HUES48 (cell line): ENCODE data around the gene HASPIN.
"Not testable (repeated sequence)": the region's sequence is repeated elsewhere in the genome, so short reads cannot be mapped to it uniquely, and the experiment has no call there.

ENCODE experiments used
- H3K27ac ChIP-seq: one replicate; pipeline ENCODE4 v1.7.0; 2013; ENCODE audit warnings: low read depth, low read length, inconsistent platforms
- H3K27me3 ChIP-seq: 2 replicates; pipeline ENCODE4 v1.6.1; 2013; ENCODE audit warnings: mild to moderate bottlenecking, low read length; ENCODE audit not compliant: control insufficient read depth, insufficient read depth
- H3K36me3 ChIP-seq: 2 replicates; pipeline ENCODE4 v1.6.1; 2013; ENCODE audit warnings: low read length; ENCODE audit not compliant: control insufficient read depth, insufficient read depth
- H3K4me1 ChIP-seq: 2 replicates; pipeline ENCODE4 v1.6.1; 2013; ENCODE audit warnings: mild to moderate bottlenecking, low read length; ENCODE audit not compliant: control insufficient read depth, insufficient read depth
- H3K4me3 ChIP-seq: 2 replicates; pipeline ENCODE4 v1.5.1; 2013; ENCODE audit warnings: mild to moderate bottlenecking, low read depth, low read length
- H3K9ac ChIP-seq: 2 replicates; pipeline ENCODE4 v1.6.1; 2013; ENCODE audit warnings: mild to moderate bottlenecking, low read depth, low read length, moderate library complexity
- H3K9me3 ChIP-seq: 2 replicates; pipeline ENCODE4 v1.6.1; 2013; ENCODE audit warnings: low read length; ENCODE audit not compliant: control insufficient read depth, insufficient read depth

HASPIN gene

DNA sequence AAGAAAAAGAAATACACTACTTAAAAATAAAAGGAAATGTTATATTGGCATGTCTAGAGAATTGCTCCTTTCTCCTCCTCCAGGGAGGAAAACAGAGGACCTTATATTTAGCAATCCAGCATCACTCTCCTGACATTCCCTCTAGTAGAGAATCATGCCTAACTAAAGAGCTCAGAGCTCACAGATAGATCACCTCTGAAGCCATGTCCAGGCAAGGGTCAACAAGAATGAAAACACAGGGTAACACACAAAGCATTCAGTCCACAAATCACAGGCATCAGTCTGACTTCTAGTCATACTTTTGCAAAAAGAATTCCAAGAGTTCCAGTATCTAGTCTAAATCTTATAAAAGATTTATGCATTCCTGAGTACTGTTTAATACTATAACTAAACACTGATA is 4.4 kb upstream of the HASPIN start:
- Histone ChIP-seq H3K4me3 (no peak overlapping the region), H3K4me1 (peaks cover 5% of the 10 kb centered on the region; the same call in 1 of the 2 replicates), H3K9ac (no peak overlapping the region), H3K36me3 (peaks cover 58% of the 10 kb centered on the region), H3K9me3 (no peaks in the 10 kb centered on the region), H3K27me3 (no peaks in the 10 kb centered on the region), H3K27ac (no peak overlapping the region)

DNA sequence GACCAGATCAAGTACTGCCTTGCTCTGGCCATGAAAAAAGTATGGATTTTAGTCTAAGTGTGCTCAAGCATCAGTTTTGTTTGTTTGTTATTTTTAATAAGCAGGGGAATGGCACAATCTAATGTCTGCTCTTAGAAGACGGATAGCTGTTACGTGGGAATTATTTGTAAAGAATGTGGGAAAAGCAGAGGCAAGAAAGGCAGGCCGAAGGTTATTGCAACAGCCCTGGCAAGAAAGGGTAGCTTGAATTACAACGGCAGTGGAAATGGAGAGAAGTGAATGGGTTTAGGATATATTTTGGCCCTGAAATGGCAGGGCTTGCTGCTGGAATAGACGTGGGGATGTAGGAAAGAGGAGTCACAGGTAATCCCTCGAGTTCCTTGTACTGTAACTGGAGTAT is 987 bp upstream of the HASPIN start:
- Histone ChIP-seq H3K27ac (no peak overlapping the region), H3K9ac (0 out of 2 replicates have a peak overlapping the region, but pooled peaks have one; percentile 82), H3K9me3 (no peaks in the 10 kb centered on the region), H3K4me1 (peaks cover 5% of the 10 kb centered on the region; the same call in 1 of the 2 replicates), H3K36me3 (peaks cover 46% of the 10 kb centered on the region), H3K27me3 (no peaks in the 10 kb centered on the region), H3K4me3 (peak overlapping the region; percentile 81)

DNA sequence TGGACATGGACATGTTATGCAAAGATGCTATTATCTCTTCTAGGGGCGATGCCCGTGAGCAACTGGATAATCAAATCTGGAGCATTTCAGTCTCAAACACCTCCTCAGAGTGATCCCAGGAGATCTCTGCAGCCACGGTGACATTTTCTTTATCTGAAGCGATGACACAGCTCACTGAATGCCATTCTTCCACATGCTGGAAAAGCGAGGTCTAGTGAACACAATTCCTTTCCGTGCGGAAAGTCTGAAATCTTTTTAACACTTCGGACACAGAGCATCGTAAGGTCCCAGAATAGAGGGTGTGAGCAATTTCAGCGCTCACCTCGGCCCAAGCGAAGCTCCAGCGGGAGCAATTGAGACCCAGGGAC is 531 bp upstream of the HASPIN start:
- peaks cover 46% of the 10 kb centered on the region for H3K36me3 ChIP-seq
- peak overlapping the region; percentile 82 for H3K9ac ChIP-seq
- peaks cover 5% of the 10 kb centered on the region; the same call in 1 of the 2 replicates for H3K4me1 ChIP-seq
- H3K9me3 ChIP-seq: no peaks in the 10 kb centered on the region
- peak overlapping the region; percentile 57 for H3K27ac ChIP-seq
- H3K4me3 ChIP-seq: peak overlapping the region; percentile 81
- no peaks in the 10 kb centered on the region for H3K27me3 ChIP-seq

DNA sequence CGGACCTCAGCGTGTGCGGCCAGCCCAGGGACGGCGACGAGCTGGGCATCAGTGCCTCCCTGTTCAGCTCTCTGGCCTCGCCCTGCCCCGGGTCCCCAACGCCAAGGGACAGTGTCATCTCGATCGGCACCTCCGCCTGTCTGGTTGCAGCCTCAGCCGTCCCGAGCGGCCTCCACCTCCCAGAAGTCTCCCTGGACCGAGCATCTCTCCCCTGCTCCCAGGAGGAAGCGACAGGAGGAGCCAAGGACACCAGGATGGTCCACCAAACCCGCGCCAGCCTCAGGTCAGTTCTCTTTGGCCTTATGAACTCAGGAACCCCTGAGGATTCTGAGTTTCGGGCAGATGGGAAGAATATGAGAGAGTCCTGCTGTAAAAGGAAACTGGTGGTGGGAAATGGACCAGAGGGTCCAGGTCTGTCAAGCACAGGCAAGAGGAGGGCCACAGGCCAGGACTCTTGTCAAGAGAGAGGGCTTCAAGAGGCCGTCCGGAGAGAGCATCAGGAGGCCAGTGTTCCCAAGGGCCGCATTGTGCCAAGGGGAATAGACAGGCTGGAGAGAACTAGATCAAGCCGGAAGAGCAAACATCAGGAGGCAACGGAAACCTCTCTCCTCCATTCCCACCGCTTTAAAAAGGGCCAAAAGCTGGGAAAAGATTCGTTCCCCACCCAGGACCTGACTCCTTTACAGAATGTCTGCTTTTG is 825 bp downstream of the HASPIN start:
- peak overlapping the region; percentile 57 for H3K27ac ChIP-seq
- H3K9me3 ChIP-seq: no peaks in the 10 kb centered on the region
- H3K36me3 ChIP-seq: peaks cover 34% of the 10 kb centered on the region

DNA sequence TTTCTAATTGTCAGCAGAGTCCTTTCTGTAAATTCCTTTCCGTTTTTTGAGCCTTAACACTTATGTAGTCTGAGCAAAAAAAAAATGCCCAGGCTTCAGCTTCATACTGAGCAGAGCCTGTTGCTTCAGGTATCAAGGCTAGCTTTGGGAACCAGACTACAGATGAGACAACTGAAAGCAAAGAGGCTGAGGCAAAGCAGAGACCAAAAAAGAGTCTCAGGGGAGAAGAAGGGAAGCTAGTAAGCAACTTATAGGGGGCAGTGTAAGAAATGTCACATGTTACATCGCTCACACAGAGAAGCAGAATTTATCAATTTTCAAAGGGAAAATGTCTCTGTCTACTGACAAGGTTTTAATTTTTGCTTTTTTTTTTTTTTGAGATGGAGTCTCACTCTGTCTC is 3.3 kb downstream of the HASPIN start:
- H3K4me1 ChIP-seq: peaks cover 12% of the 10 kb centered on the region
- peaks cover 25% of the 10 kb centered on the region for H3K36me3 ChIP-seq
- no peak overlapping the region for H3K27ac ChIP-seq
- H3K27me3 ChIP-seq: no peaks in the 10 kb centered on the region
- no peak overlapping the region for H3K4me3 ChIP-seq
- H3K9ac ChIP-seq: no peak overlapping the region
- no peaks in the 10 kb centered on the region for H3K9me3 ChIP-seq

More for the DNA sequence above, 825 bp downstream of the HASPIN start:
- Histone ChIP-seq H3K4me3 (peak overlapping the region; percentile 81), H3K27me3 (no peaks in the 10 kb centered on the region), H3K9ac (peak overlapping the region; percentile 82), H3K4me1 (peaks cover 5% of the 10 kb centered on the region; the same call in 1 of the 2 replicates)

DNA sequence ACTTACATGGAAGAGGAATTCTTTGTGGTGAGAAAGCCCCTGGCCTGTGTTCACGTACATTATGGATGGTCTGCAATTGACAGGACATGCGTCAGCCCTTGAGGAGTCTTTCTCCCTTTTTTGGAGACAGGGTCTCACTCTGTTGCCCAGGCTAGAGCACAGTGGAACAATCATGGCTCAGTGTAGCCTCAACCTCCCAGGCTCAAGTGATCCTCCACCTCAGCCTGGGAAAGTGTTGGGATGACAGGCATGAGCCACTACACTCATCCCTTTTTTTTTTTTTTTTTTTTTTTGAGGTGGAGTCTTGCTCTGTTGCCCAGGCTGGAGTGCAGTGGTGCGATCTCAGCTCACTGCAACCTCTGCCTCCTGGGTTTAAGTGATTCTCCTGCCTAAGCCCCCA is 4.4 kb downstream of the HASPIN start:
- not testable (repeated sequence) for H3K27me3 ChIP-seq, H3K9me3 ChIP-seq, H3K4me1 ChIP-seq, H3K9ac ChIP-seq, H3K27ac ChIP-seq, H3K4me3 ChIP-seq
- H3K36me3 ChIP-seq: peaks cover 25% of the 10 kb centered on the region

DNA sequence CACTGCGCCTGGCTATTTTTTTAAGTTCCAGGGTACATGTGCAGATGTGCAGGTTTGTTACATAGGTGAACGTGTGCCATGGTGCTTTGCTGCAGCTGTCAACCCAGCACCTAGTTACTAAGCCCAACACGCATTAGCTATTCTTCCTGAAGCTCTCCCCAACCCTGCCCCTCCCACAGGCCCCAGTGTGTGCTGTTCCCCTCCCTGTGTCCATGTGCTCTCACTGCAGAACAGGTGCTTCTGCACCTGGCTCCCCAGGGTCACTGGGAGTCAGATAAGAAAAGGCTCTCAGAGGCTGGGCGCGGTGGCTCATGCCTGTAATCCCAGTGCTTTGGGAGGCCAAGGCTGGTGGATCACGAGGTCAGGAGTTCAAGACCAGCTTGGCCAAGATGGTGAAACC is 6.2 kb downstream of the HASPIN start:
- Histone ChIP-seq H3K36me3 (peaks cover 25% of the 10 kb centered on the region), H3K27ac (no peak overlapping the region), H3K9me3 (no peaks in the 10 kb centered on the region), H3K4me3 (no peak overlapping the region), H3K27me3 (no peaks in the 10 kb centered on the region), H3K4me1 (peaks cover 7% of the 10 kb centered on the region), H3K9ac (no peak overlapping the region)

DNA sequence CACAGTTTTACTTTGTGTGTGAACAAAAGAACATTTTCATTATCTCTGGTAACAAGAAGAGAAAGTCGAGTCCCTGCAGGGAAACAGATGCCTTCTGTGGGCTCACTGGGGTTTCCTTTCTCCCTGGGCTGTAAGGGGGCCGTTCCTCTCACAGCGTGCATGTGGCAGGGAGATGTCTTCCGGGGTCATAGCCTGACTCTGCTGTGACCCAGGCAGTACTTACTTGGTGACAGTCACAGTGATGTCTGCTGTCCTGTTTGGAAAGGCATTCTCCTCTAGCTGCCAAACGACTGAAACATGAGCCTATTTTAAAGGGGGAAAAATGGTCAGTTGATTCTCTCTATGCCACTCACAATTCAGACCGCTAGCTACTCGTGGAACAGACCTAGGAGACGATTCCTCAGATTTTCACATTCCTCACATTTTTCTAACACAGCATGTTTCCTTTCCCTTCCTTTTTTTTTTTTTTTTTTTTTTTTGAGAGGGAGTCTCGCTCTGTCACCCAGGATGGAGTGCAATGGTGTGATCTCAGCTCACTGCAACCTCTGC is 7.3 kb downstream of the HASPIN start:
- Histone ChIP-seq H3K27me3 (no peaks in the 10 kb centered on the region), H3K4me1 (peaks cover 7% of the 10 kb centered on the region), H3K27ac (peak overlapping the region; percentile 61), H3K4me3 (no peak overlapping the region), H3K9ac (no peak overlapping the region), H3K36me3 (peaks cover 15% of the 10 kb centered on the region), H3K9me3 (no peaks in the 10 kb centered on the region)

DNA sequence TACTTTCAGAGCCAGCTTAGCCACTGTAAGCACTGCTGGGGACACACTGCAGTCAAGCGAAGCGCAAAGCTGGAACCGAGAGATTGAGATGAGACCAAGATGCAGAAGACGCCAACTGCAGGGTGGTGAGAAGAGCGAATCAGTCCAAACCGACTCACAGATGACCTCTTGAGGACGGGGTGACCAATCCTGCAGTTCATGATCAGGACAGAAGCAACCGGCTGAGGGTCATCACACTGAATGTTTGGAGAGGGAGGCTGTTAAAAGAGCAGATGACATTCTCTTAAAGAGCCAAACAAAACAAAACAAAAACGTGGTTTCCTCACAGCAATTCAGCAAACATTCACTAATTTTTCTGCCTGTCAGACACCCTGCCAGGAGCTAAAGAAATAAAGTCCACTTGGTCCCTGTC is 8.5 kb downstream of the HASPIN start:
- H3K27ac ChIP-seq: no peak overlapping the region
- H3K27me3 ChIP-seq: no peaks in the 10 kb centered on the region
- H3K36me3 ChIP-seq: peaks cover 6% of the 10 kb centered on the region
- no peak overlapping the region for H3K9ac ChIP-seq
- no peaks in the 10 kb centered on the region for H3K9me3 ChIP-seq
- H3K4me3 ChIP-seq: no peak overlapping the region
- H3K4me1 ChIP-seq: peaks cover 7% of the 10 kb centered on the region

DNA sequence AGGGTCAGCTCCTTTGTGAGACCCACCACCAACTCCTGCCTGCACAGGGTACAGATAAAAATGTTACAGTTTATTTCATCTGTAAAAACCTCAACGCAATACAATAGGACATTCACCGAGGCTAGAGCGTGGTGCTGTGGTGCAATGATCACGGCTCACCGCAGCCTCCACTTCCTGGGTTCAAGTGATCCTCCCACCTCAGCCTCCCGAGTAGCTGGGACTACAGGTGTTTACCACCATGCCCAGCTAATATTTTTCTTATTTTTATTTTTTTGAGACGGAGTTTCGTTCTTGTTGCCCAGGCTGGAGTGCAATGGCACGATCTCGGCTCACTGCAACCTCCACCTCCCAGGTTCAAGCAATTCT is 11.2 kb downstream of the HASPIN start:
- H3K36me3 ChIP-seq, H3K9ac ChIP-seq, H3K4me3 ChIP-seq, H3K9me3 ChIP-seq, H3K27ac ChIP-seq, H3K27me3 ChIP-seq: not testable (repeated sequence)
- H3K4me1 ChIP-seq: peaks cover 11% of the 10 kb centered on the region

DNA sequence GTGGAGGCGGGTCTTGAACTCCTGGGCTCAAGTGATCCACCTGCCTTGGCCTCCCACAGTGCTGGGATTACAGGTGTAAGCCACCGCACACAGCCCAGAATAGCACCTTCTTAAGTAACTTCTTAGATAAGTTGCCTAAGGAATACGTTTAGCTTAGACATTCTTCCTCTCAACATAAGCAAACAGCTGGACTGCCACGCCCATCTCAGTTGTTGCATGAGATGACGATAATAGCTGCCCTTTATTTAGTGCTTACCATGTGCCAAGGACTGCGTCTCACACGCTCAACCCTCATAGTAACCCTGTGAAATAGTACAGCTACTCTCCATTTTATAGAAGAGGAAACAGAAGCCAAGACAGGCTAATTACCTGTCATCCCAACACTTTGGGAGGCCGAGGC is 11.8 kb downstream of the HASPIN start:
- Histone ChIP-seq H3K4me1 (peaks cover 9% of the 10 kb centered on the region), H3K9ac (no peak overlapping the region), H3K27ac (no peak overlapping the region), H3K36me3 (no peaks in the 10 kb centered on the region), H3K4me3 (no peak overlapping the region), H3K27me3 (no peaks in the 10 kb centered on the region), H3K9me3 (no peaks in the 10 kb centered on the region)
